Lung (tissue), 12 donors: ENCODE data around the gene GOLGA6C. TPM values are rescaled to one million over a fixed set of nuclear protein-coding genes. Genes with fewer than 3 reads are reported as not detected.

ENCODE experiments used
- ATAC-seq: fragments of 200-7000 bp; cut with Tn5 transposase; one replicate; pipeline ENCODE4 v1.9.1; 2020; ENCODE audit warnings: moderate number of reproducible peaks; ENCODE audit not compliant: insufficient read depth, low FRiP score
- DNase-seq, 3 donors: peaks; one replicate each; pipeline ENCODE4 v3.0.0-alpha.2; 2013 to 2017
- H3K27ac ChIP-seq, 2 donors: one replicate each; pipeline ENCODE4 v1.5.1; 2013; ENCODE audit warnings: mild to moderate bottlenecking in 2 of 2, moderate library complexity in 2 of 2, control low read depth in 1 of 2, inconsistent platforms in 1 of 2, low read depth in 1 of 2, low read length in 1 of 2
- H3K27me3 ChIP-seq, 3 donors: one replicate each; pipeline ENCODE4 v1.5.1; 2013; ENCODE audit warnings: low read length in 2 of 3; ENCODE audit not compliant: control insufficient read depth in 3 of 3, insufficient read depth in 3 of 3
- H3K36me3 ChIP-seq, 4 donors: one replicate each; pipeline ENCODE4 v1.5.1; 2013; ENCODE audit warnings: low read length in 4 of 4, mild to moderate bottlenecking in 1 of 4, moderate library complexity in 1 of 4; ENCODE audit not compliant: control insufficient read depth in 4 of 4, insufficient read depth in 4 of 4
- H3K4me1 ChIP-seq, 5 donors: one replicate each; pipeline ENCODE4 v1.5.1; 2013; ENCODE audit warnings: low read length in 5 of 5, mild to moderate bottlenecking in 2 of 5, moderate library complexity in 1 of 5; ENCODE audit not compliant: control insufficient read depth in 5 of 5, insufficient read depth in 5 of 5
- H3K4me3 ChIP-seq: one replicate; pipeline ENCODE4 v1.5.1; 2013; ENCODE audit warnings: mild to moderate bottlenecking, control low read depth, moderate library complexity
- H3K9ac ChIP-seq, 2 donors: one replicate each; pipeline ENCODE4 v1.5.1; 2013; ENCODE audit warnings: low read length in 2 of 2, control low read depth in 1 of 2; ENCODE audit not compliant: insufficient read depth in 1 of 2
- H3K9me3 ChIP-seq, 4 donors: one replicate each; pipeline ENCODE4 v1.5.1; 2013; ENCODE audit warnings: low read length in 3 of 4, mild to moderate bottlenecking in 1 of 4, moderate library complexity in 1 of 4; ENCODE audit not compliant: control insufficient read depth in 4 of 4, insufficient read depth in 3 of 4
- CTCF ChIP-seq: IDR thresholded peaks from 2 replicates; pipeline ENCODE4 v1.5.1; 2012; ENCODE audit warnings: mild to moderate bottlenecking; ENCODE audit errors: control extremely low read depth, extremely low read depth
- WGBS, 2 donors: extraction: QIAGEN DNeasy Blood & Tissue Kit; methylation state at CpG; one replicate each; pipeline ENCODE4 v1.1.7; 2013; 5-methylcytosine and 5-hydroxymethylcytosine counted together
- polyA plus RNA-seq, 2 donors: library from polyadenylated mRNA; stranded (reverse); fragments of 200-250 nt; gene quantifications; one replicate each; pipeline ENCODE4 v1.2.1, GENCODE V29; 2013
- total RNA-seq, 2 donors: library from RNA; depleted of rRNA in 1 of 2; stranded (reverse); fragments of >200 nt in 1 of 2; gene quantifications; one replicate each; pipeline ENCODE4 v1.2.1, GENCODE V29; 2014 to 2021
- donor health status: control.
- donor health status: control.
- donor health status: Bipolar disorder and iron deficiency.
- donor health status: healthy.
- donor health status: DM: yes; HTN: yes; CAD: no.

The GOLGA6C gene
- total and polyA plus RNA-seq, 4 donors = 0.01 TPM; not detected in 3

- H3K27ac ChIP-seq = no peak overlapping the region
- no peaks in the 10 kb centered on the region for H3K36me3 ChIP-seq
Measured at GRCh38 chr15:75232252-75232813, 25.8 kb upstream of the GOLGA6C start.

GRCh38 chr15:75232826-75233503 is 25.2 kb upstream of the GOLGA6C start:
- no peak for TF ChIP-seq CTCF
- Histone ChIP-seq H3K36me3 (no peaks in the 10 kb centered on the region), H3K4me3 (no peak overlapping the region), H3K4me1 (peaks cover 0 to 4% (median 0%) of the 10 kb centered on the region in 5 donors), H3K9ac (no peak overlapping the region), H3K27me3 (peaks cover 0 to 4% (median 0%) of the 10 kb centered on the region in 3 donors), H3K27ac (no peak overlapping the region), H3K9me3 (no peaks in the 10 kb centered on the region)
- ATAC-seq (no peak), DNase-seq (no peak)
- WGBS, 2 donors = 91% methylated on average over 17 of the region's 17 CpGs

More at GRCh38 chr15:75232252-75232813, 25.8 kb upstream of the GOLGA6C start:
- Histone ChIP-seq H3K9me3 (no peaks in the 10 kb centered on the region), H3K27me3 (peaks cover 0 to 4% (median 0%) of the 10 kb centered on the region in 3 donors), H3K4me3 (no peak overlapping the region), H3K4me1 (peaks cover 0 to 4% (median 0%) of the 10 kb centered on the region in 5 donors), H3K9ac (no peak overlapping the region)
- TF ChIP-seq CTCF = no peak
- ATAC-seq (no peak), DNase-seq (no peak)
- 93 to 94% methylated on average over 12 of the region's 12 CpGs for WGBS, 2 donors

- DNase-seq = no peak
- ATAC-seq = no peak
- TF ChIP-seq CTCF = no peak
Measured at GRCh38 chr15:75233504-75234190, 24.5 kb upstream of the GOLGA6C start.

More at GRCh38 chr15:75233504-75234190, 24.5 kb upstream of the GOLGA6C start:
- no peak overlapping the region for H3K4me3 ChIP-seq
- H3K27ac ChIP-seq = no peak overlapping the region
- peaks cover 0 to 4% (median 0%) of the 10 kb centered on the region in 3 donors for H3K27me3 ChIP-seq
- H3K36me3 ChIP-seq = no peaks in the 10 kb centered on the region
- no peak overlapping the region for H3K9ac ChIP-seq
- H3K9me3 ChIP-seq = no peaks in the 10 kb centered on the region
- 69 to 79% methylated on average over 13 to 14 of the region's 14 CpGs for WGBS, 2 donors
- peaks cover 0 to 4% (median 0%) of the 10 kb centered on the region in 5 donors for H3K4me1 ChIP-seq
